HTR-8/SVneo (cell line): ENCODE results near the gene PRRT3.
"Not testable (repeated sequence)": the region's sequence is repeated elsewhere in the genome, so short reads cannot be mapped to it uniquely, and the experiment has no call there.

ENCODE experiments used
- DNase-seq: peaks from one replicate; pipeline ENCODE4 v3.0.0; 2011; ENCODE audit warnings: low spot score, mixed read lengths; ENCODE audit not compliant: insufficient read length
- FAIRE-seq: peaks from 2 replicates; lab custom pipeline; 2011; peaks lifted over from hg19 to GRCh38; lab: Jason Lieb, UNC

PRRT3 gene

DNA sequence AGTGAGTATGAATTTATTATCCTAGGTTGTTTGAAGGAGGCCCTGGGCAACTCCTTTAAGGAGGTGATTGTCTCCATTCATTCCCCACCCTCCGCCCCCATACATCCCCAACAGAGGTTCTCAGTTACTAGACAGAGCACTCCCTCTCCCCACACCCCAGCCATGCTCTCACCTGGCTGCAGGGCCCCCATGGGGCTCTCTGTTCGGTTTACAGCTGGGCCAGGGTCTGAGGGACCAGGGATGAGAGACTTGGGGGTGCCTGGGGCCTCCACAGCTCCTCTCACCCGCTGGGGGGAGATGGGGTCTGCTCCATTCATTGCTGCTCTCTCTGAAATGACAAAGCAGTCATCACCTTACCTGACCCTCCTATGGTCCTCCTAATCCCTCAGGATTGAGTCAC is 3.6 kb downstream of the PRRT3 start:
- FAIRE-seq: no peak
- no peak for DNase-seq

DNA sequence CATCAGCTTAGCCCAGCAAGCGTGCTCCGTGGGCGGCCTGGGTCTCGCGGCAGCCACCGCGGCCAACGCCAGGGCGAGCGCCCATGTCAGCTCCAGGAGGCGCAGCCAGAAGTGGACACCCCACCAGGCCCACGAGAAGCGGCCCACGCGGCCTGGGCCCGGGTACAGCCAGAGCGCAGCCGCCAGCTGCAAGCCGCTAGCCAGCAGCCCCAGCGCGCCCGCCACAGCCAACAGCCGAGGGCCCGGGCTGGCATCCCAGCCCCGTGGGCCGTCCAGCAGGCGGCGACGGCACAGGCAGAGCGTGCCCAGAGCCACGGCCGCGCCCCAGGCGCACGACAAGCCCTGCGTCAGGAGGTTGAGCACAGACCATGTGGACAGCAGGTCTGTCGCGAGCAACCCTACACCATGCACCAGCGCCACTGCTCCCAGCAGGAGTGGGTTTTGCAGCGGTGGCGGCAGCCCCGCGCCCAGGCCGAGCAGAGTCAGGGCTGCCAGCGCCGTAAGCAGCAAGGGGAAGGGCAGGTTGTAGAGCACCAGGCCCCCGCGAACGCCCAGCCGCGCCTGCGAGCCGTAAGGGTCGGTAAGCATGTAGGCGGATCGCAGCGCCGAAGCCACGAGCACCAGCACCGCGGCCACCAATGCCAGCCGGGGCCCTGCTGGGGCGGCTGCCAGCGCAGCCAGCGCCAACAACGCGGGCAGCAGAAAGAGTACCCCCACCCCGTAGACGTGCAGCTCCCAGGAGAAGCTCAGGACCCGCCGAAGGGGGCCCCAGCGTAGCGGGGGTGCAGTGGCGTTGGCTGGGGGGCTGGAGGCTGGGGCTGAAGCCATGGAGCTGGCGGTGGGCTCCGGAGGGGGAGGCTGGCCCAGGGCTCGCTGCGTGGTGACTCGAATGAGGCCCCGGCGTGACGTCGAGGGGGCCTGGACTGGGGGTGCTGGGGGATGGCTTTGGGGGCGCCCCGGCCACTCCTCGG is 4.9 kb downstream of the PRRT3 start:
- DNase-seq (no peak), FAIRE-seq (peak; percentile 26)

DNA sequence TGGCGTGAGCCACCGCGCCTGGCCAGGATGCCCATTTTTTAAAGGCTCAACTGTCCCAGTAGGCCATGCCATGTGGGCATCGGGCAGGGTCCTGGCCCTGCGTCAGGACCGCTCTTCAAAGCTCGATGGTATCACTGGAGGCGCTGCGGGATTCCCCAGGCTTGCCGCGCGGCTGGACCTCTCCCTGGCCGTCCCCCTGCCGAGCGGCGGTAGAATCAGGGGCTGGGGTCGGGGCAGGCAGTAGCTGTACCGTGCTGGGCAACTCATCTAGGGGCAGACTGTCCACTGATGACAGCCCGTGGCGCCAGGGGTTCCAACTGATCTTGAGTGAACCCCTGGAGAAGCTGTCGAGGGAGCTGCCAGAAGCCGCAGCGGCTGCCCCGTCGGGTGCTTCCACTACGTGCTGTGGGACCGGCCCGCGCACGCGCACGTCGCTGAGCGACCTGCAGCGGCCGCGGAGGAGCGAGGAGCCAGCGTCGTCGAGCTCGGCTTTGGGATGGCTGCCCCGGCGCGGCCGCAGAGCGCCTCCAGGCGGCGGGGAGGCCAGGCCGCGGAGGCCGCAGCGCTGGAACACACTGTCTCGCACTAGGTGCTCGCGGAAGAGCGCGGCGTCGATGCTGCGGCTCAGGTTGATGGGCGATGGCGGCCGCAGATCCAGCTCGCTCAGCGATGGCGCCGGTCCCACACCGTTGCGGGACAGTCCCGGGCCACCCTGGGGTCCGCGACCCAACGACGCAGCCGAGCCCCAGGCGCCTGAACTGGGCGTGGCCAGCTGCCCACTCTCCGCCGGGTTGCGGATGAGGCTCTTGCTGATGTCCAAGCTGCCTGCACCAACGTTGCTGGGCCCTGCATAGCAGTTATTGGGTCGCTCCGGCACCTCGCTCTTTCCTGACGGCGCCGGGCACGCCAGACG is 5.8 kb downstream of the PRRT3 start:
- DNase-seq: peak; percentile 88
- FAIRE-seq: peak; percentile 77

DNA sequence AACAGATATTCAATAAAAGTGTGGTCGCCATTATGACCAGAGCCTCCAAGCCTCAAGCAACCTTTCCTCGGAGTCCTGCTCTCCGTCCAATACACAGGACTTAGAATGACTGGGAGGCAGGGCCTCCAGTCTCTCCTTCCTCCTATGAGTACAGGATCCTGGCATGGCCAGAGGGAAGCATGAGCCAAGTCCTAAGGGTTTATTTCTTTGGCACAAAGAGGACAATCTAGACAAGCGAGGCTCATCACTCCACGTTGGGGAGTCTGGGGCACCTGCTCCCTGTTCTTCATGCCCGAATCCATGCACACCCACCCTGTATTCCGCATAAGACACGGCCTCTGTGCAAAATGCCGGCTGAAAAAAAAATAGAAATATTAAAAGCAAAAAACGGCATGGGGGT is 6.8 kb downstream of the PRRT3 start:
- FAIRE-seq (no peak), DNase-seq (no peak)

DNA sequence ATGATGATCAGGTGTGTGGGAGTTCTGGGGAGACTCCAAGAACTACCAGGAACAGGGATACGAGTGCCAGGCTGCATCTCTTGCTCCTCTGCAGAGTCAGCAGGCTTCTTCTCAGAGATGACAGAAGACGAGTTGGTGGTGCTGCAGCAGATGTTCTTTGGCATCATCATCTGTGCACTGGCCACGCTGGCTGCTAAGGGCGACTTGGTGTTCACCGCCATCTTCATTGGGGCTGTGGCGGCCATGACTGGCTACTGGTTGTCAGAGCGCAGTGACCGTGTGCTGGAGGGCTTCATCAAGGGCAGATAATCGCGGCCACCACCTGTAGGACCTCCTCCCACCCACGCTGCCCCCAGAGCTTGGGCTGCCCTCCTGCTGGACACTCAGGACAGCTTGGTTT is 7.9 kb downstream of the PRRT3 start:
- FAIRE-seq (no peak), DNase-seq (no peak)

DNA sequence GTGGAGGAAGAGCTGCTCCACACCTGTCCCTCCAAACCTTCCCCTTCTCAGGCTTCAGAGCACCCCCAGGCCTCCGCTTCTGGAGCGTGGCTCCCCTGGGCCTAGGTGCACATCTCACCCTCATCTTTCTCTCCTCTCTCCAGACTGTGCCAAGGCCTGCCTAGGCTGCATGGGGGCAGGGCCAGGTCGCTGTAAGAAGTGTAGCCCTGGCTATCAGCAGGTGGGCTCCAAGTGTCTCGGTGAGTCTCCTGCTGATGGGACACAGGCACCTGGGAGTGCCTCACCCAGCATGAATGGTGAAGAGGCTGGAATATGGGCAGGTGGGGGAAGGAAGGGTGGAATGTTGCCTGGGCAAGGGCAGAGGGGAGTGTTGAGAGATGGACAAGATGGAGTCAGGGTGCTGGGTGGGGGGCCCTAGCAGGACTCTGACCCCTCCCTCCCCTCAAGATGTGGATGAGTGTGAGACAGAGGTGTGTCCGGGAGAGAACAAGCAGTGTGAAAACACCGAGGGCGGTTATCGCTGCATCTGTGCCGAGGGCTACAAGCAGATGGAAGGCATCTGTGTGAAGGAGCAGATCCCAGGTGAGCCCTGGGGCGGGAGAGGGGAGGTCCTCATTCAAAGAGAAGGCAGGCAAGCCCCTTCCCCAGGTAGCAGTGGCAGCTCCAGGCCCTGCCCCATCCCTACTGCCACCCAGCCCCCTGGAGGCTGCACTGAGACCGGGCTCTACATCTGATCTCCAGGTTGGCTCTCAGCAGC is 9.1 kb downstream of the PRRT3 start:
- no peak for DNase-seq

DNA sequence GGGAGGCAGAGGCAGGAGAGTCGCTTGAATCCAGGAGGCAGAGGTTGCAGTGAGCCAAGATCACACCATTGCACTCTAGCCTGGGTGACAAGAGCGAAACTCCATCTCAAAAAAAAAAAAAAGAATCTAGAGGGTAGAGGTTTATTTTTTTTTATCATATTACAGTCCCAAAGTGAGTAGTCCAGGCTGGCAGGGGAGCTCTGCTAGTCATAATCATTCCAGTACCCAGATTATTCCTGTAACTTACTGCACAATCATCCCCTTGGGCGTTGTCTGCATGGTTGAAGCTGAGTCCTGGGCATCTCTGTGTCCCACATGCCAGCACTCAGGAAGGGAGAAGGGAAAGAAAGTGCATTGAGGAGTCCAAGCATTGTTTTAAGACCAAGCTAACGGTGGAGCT is 10.0 kb downstream of the PRRT3 start:
- no peak for DNase-seq
- FAIRE-seq: no peak

More for the DNA sequence above, 9.1 kb downstream of the PRRT3 start:
- no peak for FAIRE-seq

DNA sequence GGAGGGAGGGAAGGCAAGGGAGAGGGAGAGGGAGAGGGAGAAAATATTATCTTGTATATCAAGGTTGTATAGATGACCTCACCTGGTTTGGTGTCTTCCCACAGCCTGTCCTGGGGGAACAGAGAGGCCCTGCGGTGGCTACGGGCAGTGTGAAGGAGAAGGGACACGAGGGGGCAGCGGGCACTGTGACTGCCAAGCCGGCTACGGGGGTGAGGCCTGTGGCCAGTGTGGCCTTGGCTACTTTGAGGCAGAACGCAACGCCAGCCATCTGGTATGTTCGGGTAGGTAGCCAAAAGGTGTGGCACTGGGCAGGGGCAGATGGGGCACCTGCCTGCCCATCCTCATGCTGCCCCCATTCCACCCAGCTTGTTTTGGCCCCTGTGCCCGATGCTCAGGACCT is 11.5 kb downstream of the PRRT3 start:
- DNase-seq (no peak), FAIRE-seq (no peak)

DNA sequence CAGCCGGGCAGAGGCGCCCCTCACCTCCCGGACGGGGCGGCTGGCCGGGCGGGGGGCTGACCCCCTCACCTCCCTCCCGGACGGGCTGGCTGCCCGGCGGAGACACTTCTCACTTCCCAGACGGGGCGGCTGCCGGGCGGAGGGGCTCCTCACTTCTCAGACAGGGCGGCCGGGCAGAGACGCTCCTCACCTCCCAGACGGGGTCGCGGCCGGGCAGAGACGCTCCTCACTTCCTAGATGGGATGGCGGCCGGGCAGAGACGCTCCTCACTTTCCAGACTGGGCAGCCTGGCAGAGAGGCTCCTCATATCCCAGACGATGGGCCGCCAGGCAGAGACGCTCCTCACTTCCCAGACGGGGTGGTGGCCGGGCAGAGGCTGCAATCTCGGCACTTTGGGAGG is 12.3 kb downstream of the PRRT3 start:
- DNase-seq, FAIRE-seq: not testable (repeated sequence)

DNA sequence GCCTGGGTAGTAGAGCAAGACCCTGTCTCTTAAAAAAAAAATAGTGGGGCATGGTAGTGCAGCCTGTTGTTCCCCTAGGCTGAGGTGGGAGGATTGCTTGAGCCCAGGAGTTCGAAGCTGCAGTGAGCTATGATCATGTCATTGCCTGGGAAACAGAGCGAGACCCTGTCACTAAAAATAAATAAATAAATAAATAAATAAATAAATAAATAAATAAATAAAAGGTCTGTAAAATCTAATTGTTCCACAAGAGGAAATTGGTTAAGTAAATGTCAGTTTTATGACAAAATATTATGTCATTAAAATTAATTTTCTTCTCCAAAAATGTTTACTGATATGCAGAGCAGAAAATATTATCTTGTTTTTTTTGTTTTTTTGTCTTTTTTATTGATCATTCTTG is 13.2 kb downstream of the PRRT3 start:
- no peak for FAIRE-seq
- no peak for DNase-seq

DNA sequence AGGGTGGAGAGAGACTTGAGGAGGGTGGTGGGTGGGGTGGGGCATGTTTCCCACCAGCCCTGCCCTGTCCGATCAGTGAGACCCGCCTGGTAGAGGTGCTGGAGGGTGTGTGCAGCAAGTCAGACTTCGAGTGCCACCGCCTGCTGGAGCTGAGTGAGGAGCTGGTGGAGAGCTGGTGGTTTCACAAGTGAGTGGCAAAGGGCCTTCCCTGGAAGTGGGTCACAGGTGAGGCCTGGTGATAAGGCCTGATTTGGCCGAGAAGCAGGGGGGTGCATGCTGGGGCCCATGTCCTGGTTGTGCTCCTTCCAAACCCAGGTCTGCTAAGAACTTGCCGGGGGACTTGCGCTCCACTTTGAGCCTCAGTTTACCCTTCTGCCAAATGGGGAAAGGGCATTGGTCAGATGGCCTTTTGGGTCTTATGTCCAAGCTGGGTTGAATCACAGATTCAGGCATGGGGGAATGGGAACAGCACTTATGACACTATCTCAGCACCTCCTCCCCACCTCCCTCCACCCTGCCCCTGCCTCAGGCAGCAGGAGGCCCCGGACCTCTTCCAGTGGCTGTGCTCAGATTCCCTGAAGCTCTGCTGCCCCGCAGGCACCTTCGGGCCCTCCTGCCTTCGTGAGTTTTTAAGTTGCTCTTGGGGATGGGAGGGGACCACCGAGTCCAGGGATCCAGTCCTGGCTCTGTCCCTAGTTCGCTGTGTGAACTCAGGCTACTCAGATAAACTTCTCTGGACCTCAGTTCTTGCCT is 14.5 kb downstream of the PRRT3 start:
- no peak for FAIRE-seq
- DNase-seq: no peak

DNA sequence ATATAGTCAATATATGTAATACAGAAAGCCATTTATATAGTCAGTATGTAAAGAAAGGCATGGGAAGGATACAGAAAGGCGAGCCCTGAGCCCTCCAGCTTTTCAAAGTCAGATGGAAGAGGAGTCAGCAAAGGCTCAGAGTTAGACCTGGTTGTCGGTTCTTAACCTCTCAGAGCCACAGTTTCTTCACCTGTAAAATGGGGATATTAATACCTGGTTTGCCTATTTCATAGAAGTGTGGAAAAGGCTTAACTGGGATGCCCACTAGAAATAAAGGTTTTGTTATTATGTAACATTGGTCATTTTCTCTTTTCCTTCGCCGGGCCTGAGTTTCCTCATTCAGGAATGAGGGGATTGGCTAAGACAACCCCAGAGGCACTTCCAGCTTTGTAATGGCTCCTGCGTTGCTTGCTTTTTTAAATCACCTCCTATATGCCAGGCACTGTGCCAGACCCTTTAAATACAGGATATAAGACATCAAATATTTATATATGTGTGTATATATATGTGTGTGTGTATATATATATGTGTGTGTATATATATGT is 16.2 kb downstream of the PRRT3 start:
- no peak for DNase-seq
- no peak for FAIRE-seq

DNA sequence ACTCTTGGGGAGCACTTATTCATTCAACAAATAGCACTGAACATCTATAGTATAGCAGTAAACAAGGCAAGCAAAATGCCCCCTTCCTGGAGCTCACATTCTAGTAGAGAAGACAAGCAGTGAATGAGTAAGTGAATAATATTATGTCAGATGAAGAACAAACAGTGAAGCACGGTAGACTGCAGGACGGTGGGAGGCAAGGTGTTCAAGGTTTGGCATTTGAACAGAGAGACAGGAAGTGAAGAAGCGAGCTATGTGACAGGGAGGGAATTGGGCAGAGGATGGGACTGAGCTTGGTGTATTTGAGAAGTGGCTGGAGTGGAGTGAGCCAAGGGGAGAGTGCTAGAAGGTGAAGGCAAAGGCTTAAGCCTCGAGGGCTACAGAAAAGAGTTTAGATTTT is 17.2 kb downstream of the PRRT3 start:
- DNase-seq (no peak), FAIRE-seq (no peak)

DNA sequence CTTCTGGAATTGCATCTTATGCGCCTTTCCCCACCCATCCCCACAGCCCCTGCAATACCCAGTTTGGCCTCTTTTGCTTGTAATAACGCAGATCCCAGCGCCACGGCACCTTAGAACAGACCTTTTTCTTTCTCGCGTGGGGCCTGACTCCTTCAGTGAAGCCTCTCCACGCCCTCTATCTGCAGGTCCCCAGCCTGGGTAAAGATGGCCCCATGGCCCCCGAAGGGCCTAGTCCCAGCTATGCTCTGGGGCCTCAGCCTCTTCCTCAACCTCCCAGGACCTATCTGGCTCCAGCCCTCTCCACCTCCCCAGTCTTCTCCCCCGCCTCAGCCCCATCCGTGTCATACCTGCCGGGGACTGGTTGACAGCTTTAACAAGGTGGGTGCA is 18.0 kb downstream of the PRRT3 start:
- no peak for FAIRE-seq
- DNase-seq: no peak

DNA sequence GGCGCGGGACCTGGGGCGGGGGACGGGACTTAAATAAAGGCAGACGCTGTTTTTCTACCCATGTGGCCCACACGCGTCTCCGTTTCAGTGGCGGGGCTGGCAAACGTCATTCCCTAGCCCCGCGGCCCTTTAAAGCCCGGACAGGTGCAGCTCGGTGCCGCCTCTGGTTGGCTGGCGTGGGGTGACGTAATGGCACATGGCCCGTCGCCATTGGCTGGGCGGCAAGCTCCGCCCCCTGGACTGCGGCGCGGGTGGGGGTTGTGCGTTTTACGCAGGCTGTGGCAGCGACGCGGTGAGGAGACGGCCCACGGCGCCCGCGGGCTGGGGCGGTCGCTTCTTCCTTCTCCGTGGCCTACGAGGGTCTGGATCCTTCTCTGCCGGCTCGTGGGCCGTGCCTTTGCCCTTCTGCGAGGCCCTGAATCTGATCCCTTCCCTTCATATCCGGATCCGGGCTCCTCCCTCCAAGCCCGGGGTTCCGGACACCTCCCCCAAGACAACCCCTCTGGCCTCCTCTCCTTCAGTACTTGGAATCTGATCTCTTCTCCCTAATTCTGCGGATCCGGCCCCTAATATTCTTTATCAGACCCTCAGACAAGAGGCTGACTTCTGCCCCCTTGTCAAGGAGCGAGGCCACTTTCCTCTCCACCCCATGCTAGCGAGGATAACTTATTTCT is 18.5 kb downstream of the PRRT3 start, which contains the start of gene CRELD1:
TSS of gene CRELD1 (plus strand) at position 274 of the 674 bp plus-strand sequence. CDS start 605 bp downstream, outside the sequence.
- FAIRE-seq (peak; percentile 96), DNase-seq (peak; percentile 92)

DNA sequence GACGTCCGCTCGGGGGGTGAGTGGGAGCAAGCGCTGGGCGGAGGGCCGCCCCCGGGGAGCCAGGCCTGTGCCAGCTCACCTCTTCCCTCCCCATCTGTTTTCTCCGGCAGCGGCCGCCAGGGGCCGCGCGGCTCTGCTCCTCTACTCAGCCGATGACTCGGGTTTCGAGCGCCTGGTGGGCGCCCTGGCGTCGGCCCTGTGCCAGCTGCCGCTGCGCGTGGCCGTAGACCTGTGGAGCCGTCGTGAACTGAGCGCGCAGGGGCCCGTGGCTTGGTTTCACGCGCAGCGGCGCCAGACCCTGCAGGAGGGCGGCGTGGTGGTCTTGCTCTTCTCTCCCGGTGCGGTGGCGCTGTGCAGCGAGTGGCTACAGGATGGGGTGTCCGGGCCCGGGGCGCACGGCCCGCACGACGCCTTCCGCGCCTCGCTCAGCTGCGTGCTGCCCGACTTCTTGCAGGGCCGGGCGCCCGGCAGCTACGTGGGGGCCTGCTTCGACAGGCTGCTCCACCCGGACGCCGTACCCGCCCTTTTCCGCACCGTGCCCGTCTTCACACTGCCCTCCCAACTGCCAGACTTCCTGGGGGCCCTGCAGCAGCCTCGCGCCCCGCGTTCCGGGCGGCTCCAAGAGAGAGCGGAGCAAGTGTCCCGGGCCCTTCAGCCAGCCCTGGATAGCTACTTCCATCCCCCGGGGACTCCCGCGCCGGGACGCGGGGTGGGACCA is 19.2 kb downstream of the PRRT3 start:
- FAIRE-seq (no peak), DNase-seq (peak; percentile 58)

DNA sequence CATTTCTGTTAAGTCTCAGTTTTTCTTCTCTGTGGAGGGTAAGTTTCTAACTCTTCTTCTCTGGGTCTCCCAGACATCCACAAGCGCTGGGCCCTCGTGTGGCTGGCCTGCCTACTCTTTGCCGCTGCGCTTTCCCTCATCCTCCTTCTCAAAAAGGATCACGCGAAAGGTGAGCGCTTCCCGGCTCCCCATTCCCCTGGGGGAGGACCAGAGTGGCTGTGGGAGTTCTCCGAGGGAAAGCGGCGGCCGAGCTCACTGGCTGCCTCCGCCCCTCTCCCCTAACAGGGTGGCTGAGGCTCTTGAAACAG is 19.7 kb downstream of the PRRT3 start:
- FAIRE-seq (no peak), DNase-seq (no peak)

DNA sequence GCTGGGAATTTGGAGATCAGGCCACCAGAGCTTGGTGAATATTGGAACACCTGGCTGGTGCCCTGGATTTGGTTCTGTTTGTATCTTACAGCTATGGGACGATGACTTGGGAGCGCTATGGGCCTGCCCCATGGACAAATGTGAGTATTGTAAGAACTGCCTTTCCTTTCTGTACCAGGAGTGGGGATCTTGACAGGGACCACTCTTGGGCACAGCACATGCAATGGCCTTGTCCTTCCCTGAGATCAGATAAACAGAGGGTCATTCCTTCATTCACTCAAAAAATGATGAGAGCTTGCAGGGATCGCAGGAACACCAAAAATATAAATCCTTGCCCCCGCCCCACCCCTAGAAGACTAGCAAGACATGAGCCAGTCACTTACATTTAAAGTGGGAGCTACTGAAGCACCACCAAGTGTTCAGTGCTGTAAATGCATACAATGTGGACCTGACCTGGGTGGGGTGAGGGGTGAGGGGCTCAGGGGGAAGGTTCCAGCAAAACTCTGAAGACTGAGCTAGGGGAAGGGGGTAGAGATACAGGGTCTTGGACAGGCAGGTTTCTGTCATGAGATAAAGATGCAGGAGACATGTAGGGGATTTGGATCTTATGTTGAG is 21.3 kb downstream of the PRRT3 start:
- FAIRE-seq (no peak), DNase-seq (no peak)
